ENCODE measurements around the gene ZNF365.

DNA sequence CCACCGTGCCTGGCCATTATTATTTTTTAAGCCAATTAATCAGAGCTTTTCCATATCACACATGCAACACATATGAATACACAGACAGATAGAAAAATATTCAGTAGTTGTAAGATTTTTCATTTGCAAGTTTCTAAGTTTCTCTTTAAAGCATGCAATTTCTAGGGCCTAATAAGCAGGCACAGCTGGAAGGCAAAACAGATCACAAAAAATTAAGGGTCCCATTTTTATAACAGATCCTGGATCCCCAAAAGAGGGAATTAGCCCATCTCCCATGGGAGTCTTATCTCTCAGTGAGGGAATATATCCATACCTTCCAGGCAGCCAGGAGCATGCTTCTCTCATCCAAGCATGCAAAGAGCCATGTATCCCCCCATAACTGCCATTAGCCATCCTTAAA lies 31.2 kb upstream of the ZNF365 start:
- TF ChIP-seq SAP30 (IDR thresholded peaks at IDR 0.05; ENCODE audit: insufficient read depth, insufficient replicate concordance, low read length) = no peak
- no peak for TF ChIP-seq MAX (IDR thresholded peaks at IDR 0.05)
- TF ChIP-seq, protein P1, sequence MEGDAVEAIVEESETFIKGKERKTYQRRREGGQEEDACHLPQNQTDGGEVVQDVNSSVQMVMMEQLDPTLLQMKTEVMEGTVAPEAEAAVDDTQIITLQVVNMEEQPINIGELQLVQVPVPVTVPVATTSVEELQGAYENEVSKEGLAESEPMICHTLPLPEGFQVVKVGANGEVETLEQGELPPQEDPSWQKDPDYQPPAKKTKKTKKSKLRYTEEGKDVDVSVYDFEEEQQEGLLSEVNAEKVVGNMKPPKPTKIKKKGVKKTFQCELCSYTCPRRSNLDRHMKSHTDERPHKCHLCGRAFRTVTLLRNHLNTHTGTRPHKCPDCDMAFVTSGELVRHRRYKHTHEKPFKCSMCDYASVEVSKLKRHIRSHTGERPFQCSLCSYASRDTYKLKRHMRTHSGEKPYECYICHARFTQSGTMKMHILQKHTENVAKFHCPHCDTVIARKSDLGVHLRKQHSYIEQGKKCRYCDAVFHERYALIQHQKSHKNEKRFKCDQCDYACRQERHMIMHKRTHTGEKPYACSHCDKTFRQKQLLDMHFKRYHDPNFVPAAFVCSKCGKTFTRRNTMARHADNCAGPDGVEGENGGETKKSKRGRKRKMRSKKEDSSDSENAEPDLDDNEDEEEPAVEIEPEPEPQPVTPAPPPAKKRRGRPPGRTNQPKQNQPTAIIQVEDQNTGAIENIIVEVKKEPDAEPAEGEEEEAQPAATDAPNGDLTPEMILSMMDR (IDR thresholded peaks at IDR 0.05; ENCODE audit: control extremely low read depth in 1 of 3, insufficient read depth in 1 of 3, low read depth in 1 of 3, low read length in 3 of 3) = no peak
- no peak for TF ChIP-seq JUN (IDR thresholded peaks at IDR 0.05; ENCODE audit: low read depth, low read length)
- TF ChIP-seq ZNF274 (IDR thresholded peaks at IDR 0.05; ENCODE audit: borderline replicate concordance, extremely low read depth, low read length) = no peak
- TF ChIP-seq CEBPB (IDR thresholded peaks at IDR 0.05; ENCODE audit: low read depth, low read length) = no peak
- no peak for TF ChIP-seq FOSL1 (IDR thresholded peaks at IDR 0.05; ENCODE audit: insufficient read depth, low read depth, low read length)
- no peak for TF ChIP-seq NANOG (IDR thresholded peaks at IDR 0.05; ENCODE audit: insufficient read depth, low read depth, low read length, poor library complexity, severe bottlenecking)
- no peak for TF ChIP-seq POLR2A (IDR thresholded peaks at IDR 0.05; ENCODE audit: control extremely low read depth in 1 of 2, low read depth in 2 of 2, low read length in 2 of 2)
- TF ChIP-seq HDAC2 (IDR thresholded peaks at IDR 0.05; ENCODE audit: borderline replicate concordance in 1 of 2, low read depth in 2 of 2, low read length in 2 of 2) = no peak
- no peak for TF ChIP-seq MAFK (IDR thresholded peaks at IDR 0.05; ENCODE audit: low read depth, low read length)
- no peak for TF ChIP-seq EP300 (IDR thresholded peaks at IDR 0.05; ENCODE audit: borderline replicate concordance in 1 of 2, low read depth in 2 of 2, low read length in 2 of 2)
- TF ChIP-seq TAF1 (IDR thresholded peaks at IDR 0.05; ENCODE audit: low read depth, low read length) = no peak
- TF ChIP-seq CHD2 (IDR thresholded peaks at IDR 0.05; ENCODE audit: low read length) = no peak

Data from H1 (cell line).